Activated CD4-positive, alpha-beta T cell treated with anti-CD3 and anti-CD28 coated beads, Interleukin-2, amount 50 U/mL, for 48 hours (primary cell): ENCODE measurements around the gene AKR1E2.
"Not testable (repeated sequence)": the region's sequence is repeated elsewhere in the genome, so short reads cannot be mapped to it uniquely, and the experiment has no call there.

ENCODE experiments used
- DNase-seq, 2 experiments: peaks; one replicate each; pipeline ENCODE4 v3.0.0-alpha.2; 2020

Gene AKR1E2

GRCh38 chr10:4815646-4816180, 10.3 kb upstream of the AKR1E2 start:
- not testable (repeated sequence) for DNase-seq

GRCh38 chr10:4816966-4817365, 9.0 kb upstream of the AKR1E2 start:
- DNase-seq = no peak

- no peak for DNase-seq
Observed at GRCh38 chr10:4819067-4819466, 6.9 kb upstream of the AKR1E2 start.

GRCh38 chr10:4819707-4820106, 6.3 kb upstream of the AKR1E2 start:
- DNase-seq = no peak

- DNase-seq = no peak
Observed at GRCh38 chr10:4820804-4821401, 5.1 kb upstream of the AKR1E2 start.

- DNase-seq = no peak
Observed at GRCh38 chr10:4822208-4822607, 3.8 kb upstream of the AKR1E2 start.

GRCh38 chr10:4824791-4825310, 1.2 kb upstream of the AKR1E2 start:
- DNase-seq = no peak

GRCh38 chr10:4825456-4825867, 545 bp upstream of the AKR1E2 start:
- DNase-seq = no peak

GRCh38 chr10:4826792-4827324, 851 bp downstream of the AKR1E2 start:
- DNase-seq = no peak

GRCh38 chr10:4828005-4828404, 2.0 kb downstream of the AKR1E2 start:
- DNase-seq = no peak

GRCh38 chr10:4830551-4830950, 4.5 kb downstream of the AKR1E2 start:
- no peak for DNase-seq

- DNase-seq = no peak
Observed at GRCh38 chr10:4831091-4831490, 5.1 kb downstream of the AKR1E2 start.

- no peak for DNase-seq
Observed at GRCh38 chr10:4833286-4833685, 7.3 kb downstream of the AKR1E2 start.

GRCh38 chr10:4834898-4835405, 8.9 kb downstream of the AKR1E2 start:
- DNase-seq = no peak

- no peak for DNase-seq
Observed at GRCh38 chr10:4835494-4835918, 9.5 kb downstream of the AKR1E2 start.

- no peak for DNase-seq
Observed at GRCh38 chr10:4836416-4836969, 10.5 kb downstream of the AKR1E2 start.

- DNase-seq = no peak
Observed at GRCh38 chr10:4837551-4837950, 11.5 kb downstream of the AKR1E2 start.

- no peak for DNase-seq
Observed at GRCh38 chr10:4838743-4839142, 12.7 kb downstream of the AKR1E2 start.

GRCh38 chr10:4839353-4839752, 13.3 kb downstream of the AKR1E2 start:
- no peak for DNase-seq

- DNase-seq = no peak
Observed at GRCh38 chr10:4840151-4840550, 14.1 kb downstream of the AKR1E2 start.

- DNase-seq = no peak
Observed at GRCh38 chr10:4843525-4844180, 17.6 kb downstream of the AKR1E2 start.

GRCh38 chr10:4844864-4845263, 18.9 kb downstream of the AKR1E2 start:
- DNase-seq = no peak

GRCh38 chr10:4845766-4846165, 19.8 kb downstream of the AKR1E2 start:
- DNase-seq = no peak

GRCh38 chr10:4846775-4847174, 20.8 kb downstream of the AKR1E2 start:
- no peak for DNase-seq
